ENCODE measurements around the gene ERAS.
A peak's percentile ranks its signal among the peaks of the same experiment; 100 is the strongest.

Gene ERAS

GRCh38 chrX:48798318-48798717 is 28.0 kb upstream of the ERAS start:
- no peak overlapping the region for H3K4me3 ChIP-seq (ENCODE audit: low read depth, low read length)
- no peak for TF ChIP-seq CTCF (conservative IDR thresholded peaks at IDR 0.05; ENCODE audit: low read depth, low read length)
- no peak for DNase-seq (ENCODE audit: low read depth)

- DNase-seq (ENCODE audit: low read depth): peak; percentile 0
- TF ChIP-seq CTCF (conservative IDR thresholded peaks at IDR 0.05; ENCODE audit: low read depth, low read length): no peak
- H3K4me3 ChIP-seq (ENCODE audit: low read depth, low read length): peak overlapping the region; percentile 75
These were observed 25.6 kb upstream of the ERAS start for GRCh38 chrX:48800574-48801279.

GRCh38 chrX:48801280-48802088 is 24.8 kb upstream of the ERAS start, which contains the start of gene HDAC6:
HDAC6 (plus strand) TSS chrX:48802067; CDS start chrX:48802693, 626 bp downstream.
- peak; percentile 99 for DNase-seq (ENCODE audit: low read depth)
- TF ChIP-seq CTCF (conservative IDR thresholded peaks at IDR 0.05; ENCODE audit: low read depth, low read length): no peak
- peak within 1 kb of the TSS; percentile 75 for H3K4me3 ChIP-seq (ENCODE audit: low read depth, low read length)

GRCh38 chrX:48802089-48802904 is 24.0 kb upstream of the ERAS start:
- H3K4me3 ChIP-seq (ENCODE audit: low read depth, low read length): peak overlapping the region; percentile 73
- DNase-seq (ENCODE audit: low read depth): peak; percentile 85

GRCh38 chrX:48802905-48803200 is 23.5 kb upstream of the ERAS start:
- no peak for TF ChIP-seq CTCF (conservative IDR thresholded peaks at IDR 0.05; ENCODE audit: low read depth, low read length)
- DNase-seq (ENCODE audit: low read depth): peak; percentile 1

More at GRCh38 chrX:48802089-48802904, 24.0 kb upstream of the ERAS start:
- no peak for TF ChIP-seq CTCF (conservative IDR thresholded peaks at IDR 0.05; ENCODE audit: low read depth, low read length)

GRCh38 chrX:48806081-48806480 is 20.2 kb upstream of the ERAS start:
- peak; percentile 12 for DNase-seq (ENCODE audit: low read depth)
- no peak overlapping the region for H3K4me3 ChIP-seq (ENCODE audit: low read depth, low read length)
- TF ChIP-seq CTCF (conservative IDR thresholded peaks at IDR 0.05; ENCODE audit: low read depth, low read length): peak; percentile 12

More at GRCh38 chrX:48802905-48803200, 23.5 kb upstream of the ERAS start:
- H3K4me3 ChIP-seq (ENCODE audit: low read depth, low read length): peak overlapping the region; percentile 73
